Heart left ventricle (tissue), 16 donors: ENCODE measurements around the gene TSHZ1. TPM values are rescaled to one million over a fixed set of nuclear protein-coding genes. Genes with fewer than 3 reads are reported as not detected.
"Not testable (repeated sequence)": the region's sequence is repeated elsewhere in the genome, so short reads cannot be mapped to it uniquely, and the experiment has no call there.

Experiments used
- ATAC-seq, 4 donors: fragments of 200-7000 bp; cut with Tn5 transposase; one replicate each; pipeline ENCODE4 v1.9.1; 2020 to 2022; ENCODE audit warnings: moderate library complexity in 4 of 4, mild to moderate bottlenecking in 3 of 4, moderate number of reproducible peaks in 1 of 4
- DNase-seq, 5 donors: peaks; one replicate each; pipeline ENCODE4 v3.0.0-alpha.2; 2020
- H3K27ac ChIP-seq, 12 donors: fragments of 200-600 bp; sonication (generic) in 4 of 12; one replicate each; pipeline versions ENCODE4 v1.5.0 to v1.8.0; 2016 to 2022; ENCODE audit warnings: mild to moderate bottlenecking in 2 of 12
- H3K27me3 ChIP-seq, 9 donors: fragments of 200-600 bp; sonication (generic) in 2 of 9; one replicate each; pipeline versions ENCODE4 v1.5.1 to v1.8.0; 2016 to 2022; ENCODE audit warnings: mild to moderate bottlenecking in 3 of 9
- H3K36me3 ChIP-seq, 9 donors: fragments of 200-600 bp; sonication (generic) in 2 of 9; one replicate each; pipeline versions ENCODE4 v1.5.0 to v1.8.0; 2018 to 2022; ENCODE audit warnings: mild to moderate bottlenecking in 2 of 9
- H3K4me1 ChIP-seq, 12 donors: fragments of 200-600 bp; sonication (generic) in 4 of 12; one replicate each; pipeline versions ENCODE4 v1.5.0 to v1.8.0; 2016 to 2022; ENCODE audit warnings: mild to moderate bottlenecking in 3 of 12
- H3K4me3 ChIP-seq, 12 donors: fragments of 200-600 bp; sonication (generic) in 4 of 12; one replicate each; pipeline versions ENCODE4 v1.5.0 to v1.8.0; 2017 to 2022; ENCODE audit warnings: mild to moderate bottlenecking in 9 of 12, moderate library complexity in 4 of 12
- H3K9me3 ChIP-seq, 12 donors: fragments of 200-600 bp; sonication (generic) in 4 of 12; one replicate each; pipeline versions ENCODE4 v1.5.0 to v1.8.0; 2016 to 2022; ENCODE audit warnings: mild to moderate bottlenecking in 1 of 12
- POLR2A ChIP-seq, 2 donors: fragments of 450-650 bp; IDR thresholded peaks; one replicate each; pipeline ENCODE4 v1.6.1; 2017; ENCODE audit warnings: antibody characterized with exemption in 2 of 2, mild to moderate bottlenecking in 2 of 2, moderate library complexity in 2 of 2
- WGBS, 4 donors: extraction: QIAGEN DNeasy Blood & Tissue Kit in 2 of 4; methylation state at CpG; one replicate each; pipeline versions ENCODE4 v1.1.5 to v1.1.7; 2013 to 2018; 5-methylcytosine and 5-hydroxymethylcytosine counted together
- intact Hi-C, 10 donors: fragments of 100-400 bp; cut with DNase I; formaldehyde crosslinking; loops; one replicate each; pipeline versions ENCODE4 v1.11.1 to v1.14.2; 2022
- polyA plus RNA-seq, 2 donors: library from polyadenylated mRNA; stranded (reverse); fragments of 200-250 nt; gene quantifications; one replicate each; pipeline ENCODE4 v1.2.3, GENCODE V29; 2013
- total RNA-seq, 9 donors: library from RNA; depleted of rRNA in 2 of 9; stranded (reverse); fragments of >200 nt in 2 of 9; fragmentation: NEBNext Ultra II Directional in 3 of 9; extraction: Animal tissue kit (Norgen Biotek cat#: 25700) in 3 of 9; gene quantifications; one replicate each; pipeline versions ENCODE4 v1.1.0 to v1.2.4, GENCODE V29; 2016 to 2023
- TF ChIP-seq, protein P1 (sequence below), 12 donors: fragments of 200-600 bp; sonication (generic) in 4 of 12; IDR thresholded peaks; one replicate each; pipeline versions ENCODE4 v1.5.0 to v1.8.0; 2018 to 2022; ENCODE audit warnings: antibody characterized with exemption in 12 of 12, mild to moderate bottlenecking in 5 of 12
- donor health status: ischemic (EF 13 %, LVEDD 7.1; RV severe dilation, severe dysfunction).
- donor health status: healthy with polysubstance abuse.
- donor health status: DM: no; HTN: yes; CAD: no.
- donor health status: DM: no; HTN: no; CAD: no.
- donor health status: ischemic (EF 25% LVEDD 6.9; RV normal size, moderate dysfunction).
- donor health status: ischemic (EF 25% LVEDD 5.7; RV mildly dilated, moderate dysfunction).
- donor health status: healthy.
- donor health status: DM: yes; HTN: yes; CAD: no.
- donor health status: ischemic (EF 35%, LVEDD 5.7; RV mildly dilated, moderate dysfunction).
- donor health status: nonischemic (EF 11% LVEDD 7.7; RV severe dilation, severe dysfunction).
- donor health status: DM: yes; HTN: yes; CAD: no.
- donor health status: PGD.
- donor health status: ischemic (EF 29% LVEDD 5.4; RV normal size, mild dysfunction).
- donor health status: nonischemic (EF 23%, LVEDD 6.1; RV moderate dilation, normal function).

TSHZ1 gene
- total and polyA plus RNA-seq, 11 donors, result 7.5 to 27.9 (median 19.2) TPM

DNA sequence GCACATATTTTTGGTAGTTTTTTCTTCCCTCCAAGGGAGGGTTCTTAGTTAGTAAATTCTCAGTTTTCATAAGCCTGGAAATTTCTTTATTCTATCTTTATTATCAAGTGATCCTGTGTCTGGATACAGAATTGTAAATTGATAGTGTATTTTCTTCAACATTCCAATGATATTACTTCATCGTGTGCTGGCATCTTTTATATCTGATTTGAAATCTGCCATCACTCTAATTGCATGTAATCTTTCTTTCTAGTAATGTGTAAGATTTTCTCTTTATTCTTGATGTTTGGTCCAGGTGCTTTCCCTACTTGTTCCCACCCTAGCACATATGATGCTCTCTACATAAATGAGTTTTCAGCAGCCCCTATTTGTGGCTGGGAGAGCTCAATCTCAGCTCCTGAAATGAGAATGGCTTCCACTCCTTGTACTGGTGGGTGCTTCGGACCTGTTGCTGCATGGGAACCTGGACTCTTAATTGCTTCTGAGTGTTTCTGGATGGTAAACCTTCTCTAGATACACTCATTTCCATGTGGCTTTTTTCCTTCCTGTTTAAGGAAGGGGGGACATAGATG, 114.2 kb downstream of the TSHZ1 start:
- Histone ChIP-seq H3K4me3 (no peak overlapping the region), H3K27ac (no peak overlapping the region), H3K4me1 (no peaks in the 10 kb centered on the region), H3K27me3 (no peaks in the 10 kb centered on the region), H3K9me3 (peaks cover 0 to 38% (median 20%) of the 10 kb centered on the region in 12 donors), H3K36me3 (no peaks in the 10 kb centered on the region)
- no peak for ATAC-seq
- WGBS, 4 donors, result 84 to 94% (median 86%) methylated on average over 2 of the region's 2 CpGs
- DNase-seq, result no peak
- TF ChIP-seq POLR2A (IDR thresholded peaks at IDR 0.05), result no peak
- TF ChIP-seq, protein P1, sequence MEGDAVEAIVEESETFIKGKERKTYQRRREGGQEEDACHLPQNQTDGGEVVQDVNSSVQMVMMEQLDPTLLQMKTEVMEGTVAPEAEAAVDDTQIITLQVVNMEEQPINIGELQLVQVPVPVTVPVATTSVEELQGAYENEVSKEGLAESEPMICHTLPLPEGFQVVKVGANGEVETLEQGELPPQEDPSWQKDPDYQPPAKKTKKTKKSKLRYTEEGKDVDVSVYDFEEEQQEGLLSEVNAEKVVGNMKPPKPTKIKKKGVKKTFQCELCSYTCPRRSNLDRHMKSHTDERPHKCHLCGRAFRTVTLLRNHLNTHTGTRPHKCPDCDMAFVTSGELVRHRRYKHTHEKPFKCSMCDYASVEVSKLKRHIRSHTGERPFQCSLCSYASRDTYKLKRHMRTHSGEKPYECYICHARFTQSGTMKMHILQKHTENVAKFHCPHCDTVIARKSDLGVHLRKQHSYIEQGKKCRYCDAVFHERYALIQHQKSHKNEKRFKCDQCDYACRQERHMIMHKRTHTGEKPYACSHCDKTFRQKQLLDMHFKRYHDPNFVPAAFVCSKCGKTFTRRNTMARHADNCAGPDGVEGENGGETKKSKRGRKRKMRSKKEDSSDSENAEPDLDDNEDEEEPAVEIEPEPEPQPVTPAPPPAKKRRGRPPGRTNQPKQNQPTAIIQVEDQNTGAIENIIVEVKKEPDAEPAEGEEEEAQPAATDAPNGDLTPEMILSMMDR (IDR thresholded peaks at IDR 0.05), result no peak
- intact Hi-C loops, result no loop called here

DNA sequence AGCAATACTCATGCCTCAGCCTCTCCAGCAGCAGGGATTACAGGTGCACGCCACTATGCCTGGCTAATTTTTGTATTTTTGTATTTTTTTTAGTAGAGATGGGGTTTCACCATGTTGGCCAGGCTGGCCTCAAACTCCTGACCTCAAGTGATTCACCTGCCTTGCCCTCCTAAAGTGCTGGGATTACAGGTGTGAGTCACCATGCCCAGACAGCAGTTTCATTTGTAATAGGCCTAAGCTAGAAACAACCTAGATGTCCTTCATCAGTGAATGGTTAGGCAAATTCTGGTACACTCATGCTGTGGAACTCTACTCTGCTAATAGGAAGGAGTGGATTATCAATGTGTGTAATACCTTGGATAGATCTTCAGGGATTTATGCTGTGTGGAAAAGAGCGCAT, 119.2 kb downstream of the TSHZ1 start:
- H3K4me3 ChIP-seq, H3K36me3 ChIP-seq, H3K4me1 ChIP-seq, intact Hi-C loops, H3K27me3 ChIP-seq, DNase-seq, ATAC-seq, H3K27ac ChIP-seq: not testable (repeated sequence)
- 92 to 96% (median 94%) methylated on average over 2 of the region's 2 CpGs for WGBS, 4 donors
- H3K9me3 ChIP-seq, result peaks cover 0 to 38% (median 20%) of the 10 kb centered on the region in 12 donors

DNA sequence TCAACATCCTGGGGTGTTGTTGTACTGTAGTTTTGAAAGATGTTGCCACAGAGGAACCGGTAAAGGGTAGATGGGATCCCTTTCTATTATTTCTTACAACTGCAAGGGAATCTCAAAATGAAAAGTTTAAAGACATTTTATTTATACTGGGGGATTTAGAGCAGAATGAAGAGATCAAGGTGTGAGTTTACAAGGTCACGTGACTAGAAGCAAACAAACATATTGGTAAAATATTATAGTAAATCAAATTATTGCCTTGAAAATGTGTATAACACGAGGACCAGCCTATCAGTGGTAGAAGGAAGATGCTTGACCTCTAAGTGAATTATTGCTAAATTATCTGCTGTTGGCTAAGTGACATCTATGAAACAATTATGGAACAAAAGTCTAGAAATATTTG, 119.7 kb downstream of the TSHZ1 start:
- intact Hi-C loops, result no loop called here
- no peaks in the 10 kb centered on the region for H3K4me1 ChIP-seq
- no peaks in the 10 kb centered on the region for H3K27me3 ChIP-seq
- no peak overlapping the region for H3K27ac ChIP-seq
- no peak overlapping the region for H3K4me3 ChIP-seq
- H3K36me3 ChIP-seq, result no peaks in the 10 kb centered on the region
- ATAC-seq, result no peak
- DNase-seq, result no peak
- 84 to 92% (median 90%) methylated on average over 3 of the region's 3 CpGs for WGBS, 4 donors
- peaks cover 0 to 36% (median 20%) of the 10 kb centered on the region in 12 donors for H3K9me3 ChIP-seq
- no peak for TF ChIP-seq POLR2A (IDR thresholded peaks at IDR 0.05)
- TF ChIP-seq, protein P1 (IDR thresholded peaks at IDR 0.05), result no peak

DNA sequence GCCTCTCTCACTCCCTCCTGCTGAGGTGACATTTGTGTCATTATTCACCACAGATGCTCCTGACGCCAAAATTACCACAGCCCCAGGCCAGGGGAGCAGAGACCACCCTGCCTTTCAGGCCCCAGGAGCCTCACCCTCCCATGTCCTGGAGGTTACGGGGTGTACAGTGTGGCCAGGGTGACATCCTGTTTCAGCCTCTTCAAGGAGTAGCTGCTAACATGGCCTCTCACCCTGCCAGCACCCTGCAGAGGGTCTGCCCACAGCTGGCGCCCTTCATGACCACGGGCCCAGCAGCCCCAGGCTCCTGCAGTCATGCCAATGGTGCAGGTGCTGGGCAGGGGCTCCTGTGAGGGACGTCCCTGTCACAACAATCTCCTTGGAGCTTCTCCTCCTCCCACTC, 124.3 kb downstream of the TSHZ1 start:
- no peak for DNase-seq
- WGBS, 4 donors, result 82 to 95% (median 87%) methylated on average over 4 to 5 of the region's 5 CpGs
- intact Hi-C loops, result no loop called here
- Histone ChIP-seq H3K4me3 (no peak overlapping the region), H3K27ac (no peak overlapping the region), H3K9me3 (no peaks in the 10 kb centered on the region), H3K27me3 (no peaks in the 10 kb centered on the region), H3K36me3 (no peaks in the 10 kb centered on the region), H3K4me1 (no peaks in the 10 kb centered on the region)
- no peak for ATAC-seq
- TF ChIP-seq, protein P1 (IDR thresholded peaks at IDR 0.05), result no peak
- TF ChIP-seq POLR2A (IDR thresholded peaks at IDR 0.05), result no peak

DNA sequence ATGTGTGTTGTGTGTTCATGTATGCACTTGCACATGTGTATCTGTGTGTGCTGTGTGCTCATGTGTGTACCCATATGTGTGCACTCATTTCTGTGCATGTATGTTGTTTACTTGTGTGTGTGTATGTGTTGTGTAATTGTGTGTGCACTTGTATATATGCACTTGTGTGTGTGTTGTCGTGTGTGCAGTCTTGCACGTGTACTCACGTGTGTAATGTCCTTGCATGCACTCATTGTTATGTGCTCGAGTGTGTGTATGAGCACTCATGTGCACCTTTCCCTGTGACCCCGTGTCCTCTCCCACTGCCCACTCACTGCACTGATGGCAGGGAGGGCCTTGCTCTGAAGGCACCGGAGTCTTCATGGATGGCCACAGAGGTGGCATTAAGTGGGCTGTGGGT, 124.9 kb downstream of the TSHZ1 start:
- H3K36me3 ChIP-seq, result no peaks in the 10 kb centered on the region
- TF ChIP-seq, protein P1 (IDR thresholded peaks at IDR 0.05), result no peak
- TF ChIP-seq POLR2A (IDR thresholded peaks at IDR 0.05), result no peak
- H3K27ac ChIP-seq, result no peak overlapping the region
- WGBS, 4 donors, result 95 to 98% (median 97%) methylated on average over 6 of the region's 6 CpGs
- no peaks in the 10 kb centered on the region for H3K9me3 ChIP-seq
- intact Hi-C loops, result no loop called here
- ATAC-seq (no peak), DNase-seq (no peak)
- no peak overlapping the region for H3K4me3 ChIP-seq
- no peaks in the 10 kb centered on the region for H3K27me3 ChIP-seq
- H3K4me1 ChIP-seq, result no peaks in the 10 kb centered on the region
